Activated T-helper 1 cell treated with Interleukin-2 at 50 U/mL for 16 hours (primary cell): ENCODE results near the gene ANK2.
"Not testable (repeated sequence)": the region's sequence is repeated elsewhere in the genome, so short reads cannot be mapped to it uniquely, and the experiment has no call there.

Experiments used
- DNase-seq: peaks from one replicate; pipeline ENCODE4 v3.0.0-alpha.2; 2020; ENCODE audit warnings: low read depth

Gene ANK2

GRCh38 chr4:113153529-113154101, 104.2 kb downstream of the ANK2 start:
- no peak for DNase-seq

GRCh38 chr4:113154281-113154680, 104.8 kb downstream of the ANK2 start:
- DNase-seq, result no peak

GRCh38 chr4:113157086-113157857, 107.8 kb downstream of the ANK2 start:
- no peak for DNase-seq

- no peak for DNase-seq
Measured at GRCh38 chr4:113159942-113160545, 110.6 kb downstream of the ANK2 start.

GRCh38 chr4:113160548-113160947, 111.1 kb downstream of the ANK2 start:
- no peak for DNase-seq

GRCh38 chr4:113162089-113162488, 112.6 kb downstream of the ANK2 start:
- DNase-seq, result no peak

GRCh38 chr4:113169368-113169767, 119.9 kb downstream of the ANK2 start:
- DNase-seq, result no peak

GRCh38 chr4:113170115-113170804, 120.8 kb downstream of the ANK2 start:
- DNase-seq, result no peak

- no peak for DNase-seq
Measured at GRCh38 chr4:113170805-113171468, 121.5 kb downstream of the ANK2 start.

GRCh38 chr4:113173126-113173792, 123.8 kb downstream of the ANK2 start:
- no peak for DNase-seq

- DNase-seq, result no peak
Measured at GRCh38 chr4:113173793-113174264, 124.4 kb downstream of the ANK2 start.

GRCh38 chr4:113179091-113179490, 129.6 kb downstream of the ANK2 start:
- no peak for DNase-seq

GRCh38 chr4:113179996-113180395, 130.5 kb downstream of the ANK2 start:
- DNase-seq, result no peak

GRCh38 chr4:113181289-113182007, 132.0 kb downstream of the ANK2 start:
- DNase-seq, result no peak

GRCh38 chr4:113183032-113183605, 133.7 kb downstream of the ANK2 start:
- DNase-seq, result no peak

- not testable (repeated sequence) for DNase-seq
Measured at GRCh38 chr4:113186220-113186619, 136.8 kb downstream of the ANK2 start.

- no peak for DNase-seq
Measured at GRCh38 chr4:113186913-113187312, 137.5 kb downstream of the ANK2 start.

- DNase-seq, result no peak
Measured at GRCh38 chr4:113187358-113187757, 137.9 kb downstream of the ANK2 start.

- DNase-seq, result no peak
Measured at GRCh38 chr4:113189546-113189945, 140.1 kb downstream of the ANK2 start.

- DNase-seq, result no peak
Measured at GRCh38 chr4:113209153-113209552, 159.7 kb downstream of the ANK2 start.
